Measurements from ENCODE around the gene E4F1. TPM values are rescaled to one million over a fixed set of nuclear protein-coding genes. Genes with fewer than 3 reads are reported as not detected.
A peak's percentile ranks its signal among the peaks of the same experiment; 100 is the strongest.

The E4F1 gene
- total RNA-seq, 1 donor from 2014 or later: 12.5 TPM

- Histone ChIP-seq H3K27ac (ENCODE audit: low read depth, low read length) (peak within 1 kb of the TSS; percentile 90), H3K4me3 (ENCODE audit: low read length in 3 of 3) (peak within 1 kb of the TSS; percentile 92 to 99 (median 93)), H3K36me3 (ENCODE audit: control insufficient read depth in 3 of 3, insufficient read depth in 3 of 3, low read length in 3 of 3) (peaks cover 27 to 35% (median 28%) of the 10 kb centered on the region in 3 donors), H3K27me3 (ENCODE audit: control insufficient read depth in 3 of 3, insufficient read depth in 3 of 3, low read length in 3 of 3) (no peaks in the 10 kb centered on the region), H3K9me3 (ENCODE audit: control insufficient read depth in 3 of 3, low read length in 3 of 3) (no peaks in the 10 kb centered on the region), H3K4me1 (ENCODE audit: control insufficient read depth in 3 of 3, insufficient read depth in 3 of 3, low read length in 3 of 3) (peaks cover 29 to 42% (median 34%) of the 10 kb centered on the region in 3 donors), H3K9ac (ENCODE audit: low read depth in 1 of 3, low read length in 3 of 3) (peak within 1 kb of the TSS; percentile 94 to 100 (median 98))
Observed at GRCh38 chr16:2205104-2205966, 18.1 kb upstream of the E4F1 start, which contains the start of gene MLST8. Gene MLST8, plus strand, starts transcription at chr16:2205454. Its CDS starts 632 bp downstream, at chr16:2206086.

GRCh38 chr16:2205967-2206313, 17.5 kb upstream of the E4F1 start:
- H3K36me3 ChIP-seq (ENCODE audit: control insufficient read depth in 3 of 3, insufficient read depth in 3 of 3, low read length in 3 of 3): peaks cover 27 to 35% (median 28%) of the 10 kb centered on the region in 3 donors
- peak overlapping the region; percentile 94 to 100 (median 98) for H3K9ac ChIP-seq (ENCODE audit: low read depth in 1 of 3, low read length in 3 of 3)
- H3K27ac ChIP-seq (ENCODE audit: low read depth, low read length): peak overlapping the region; percentile 90
- no peaks in the 10 kb centered on the region for H3K27me3 ChIP-seq (ENCODE audit: control insufficient read depth in 3 of 3, insufficient read depth in 3 of 3, low read length in 3 of 3)
- H3K4me1 ChIP-seq (ENCODE audit: control insufficient read depth in 3 of 3, insufficient read depth in 3 of 3, low read length in 3 of 3): peaks cover 35 to 48% (median 40%) of the 10 kb centered on the region in 3 donors
- H3K9me3 ChIP-seq (ENCODE audit: control insufficient read depth in 3 of 3, low read length in 3 of 3): no peaks in the 10 kb centered on the region
- peak overlapping the region; percentile 92 to 99 (median 93) for H3K4me3 ChIP-seq (ENCODE audit: low read length in 3 of 3)

- Histone ChIP-seq H3K9me3 (ENCODE audit: control insufficient read depth in 3 of 3, low read length in 3 of 3) (no peaks in the 10 kb centered on the region), H3K4me1 (ENCODE audit: control insufficient read depth in 3 of 3, insufficient read depth in 3 of 3, low read length in 3 of 3) (peaks cover 39 to 53% (median 45%) of the 10 kb centered on the region in 3 donors), H3K27me3 (ENCODE audit: control insufficient read depth in 3 of 3, insufficient read depth in 3 of 3, low read length in 3 of 3) (no peaks in the 10 kb centered on the region), H3K36me3 (ENCODE audit: control insufficient read depth in 3 of 3, insufficient read depth in 3 of 3, low read length in 3 of 3) (peaks cover 27 to 35% (median 28%) of the 10 kb centered on the region in 3 donors), H3K4me3 (ENCODE audit: low read length in 3 of 3) (peak overlapping the region; percentile 92 to 99 (median 93)), H3K27ac (ENCODE audit: low read depth, low read length) (no peak overlapping the region), H3K9ac (ENCODE audit: low read depth in 1 of 3, low read length in 3 of 3) (peak overlapping the region; percentile 94 to 100 (median 98))
Observed at GRCh38 chr16:2206420-2206779, 17.0 kb upstream of the E4F1 start.

- H3K27ac ChIP-seq (ENCODE audit: low read depth, low read length): no peak overlapping the region
- H3K9ac ChIP-seq (ENCODE audit: low read depth in 1 of 3, low read length in 3 of 3): peak overlapping the region in 2 of 3 donors; percentile 43 to 45
- H3K4me3 ChIP-seq (ENCODE audit: low read length in 3 of 3): no peak overlapping the region
Observed at GRCh38 chr16:2206780-2207433, 16.5 kb upstream of the E4F1 start.

GRCh38 chr16:2207872-2208271, 15.5 kb upstream of the E4F1 start:
- no peak overlapping the region for H3K4me3 ChIP-seq (ENCODE audit: low read length in 3 of 3)
- H3K36me3 ChIP-seq (ENCODE audit: control insufficient read depth in 3 of 3, insufficient read depth in 3 of 3, low read length in 3 of 3): peaks cover 27 to 35% (median 28%) of the 10 kb centered on the region in 3 donors
- H3K27me3 ChIP-seq (ENCODE audit: control insufficient read depth in 3 of 3, insufficient read depth in 3 of 3, low read length in 3 of 3): no peaks in the 10 kb centered on the region
- no peak overlapping the region for H3K9ac ChIP-seq (ENCODE audit: low read depth in 1 of 3, low read length in 3 of 3)
- H3K9me3 ChIP-seq (ENCODE audit: control insufficient read depth in 3 of 3, low read length in 3 of 3): no peaks in the 10 kb centered on the region
- H3K27ac ChIP-seq (ENCODE audit: low read depth, low read length): no peak overlapping the region
- H3K4me1 ChIP-seq (ENCODE audit: control insufficient read depth in 3 of 3, insufficient read depth in 3 of 3, low read length in 3 of 3): peaks cover 54 to 68% (median 60%) of the 10 kb centered on the region in 3 donors

More at GRCh38 chr16:2206780-2207433, 16.5 kb upstream of the E4F1 start:
- Histone ChIP-seq H3K27me3 (ENCODE audit: control insufficient read depth in 3 of 3, insufficient read depth in 3 of 3, low read length in 3 of 3) (no peaks in the 10 kb centered on the region), H3K9me3 (ENCODE audit: control insufficient read depth in 3 of 3, low read length in 3 of 3) (no peaks in the 10 kb centered on the region), H3K4me1 (ENCODE audit: control insufficient read depth in 3 of 3, insufficient read depth in 3 of 3, low read length in 3 of 3) (peaks cover 44 to 58% (median 50%) of the 10 kb centered on the region in 3 donors), H3K36me3 (ENCODE audit: control insufficient read depth in 3 of 3, insufficient read depth in 3 of 3, low read length in 3 of 3) (peaks cover 27 to 35% (median 28%) of the 10 kb centered on the region in 3 donors)

- no peak overlapping the region for H3K4me3 ChIP-seq (ENCODE audit: low read length in 3 of 3)
- no peaks in the 10 kb centered on the region for H3K9me3 ChIP-seq (ENCODE audit: control insufficient read depth in 3 of 3, low read length in 3 of 3)
- peaks cover 58 to 72% (median 64%) of the 10 kb centered on the region in 3 donors for H3K4me1 ChIP-seq (ENCODE audit: control insufficient read depth in 3 of 3, insufficient read depth in 3 of 3, low read length in 3 of 3)
- H3K36me3 ChIP-seq (ENCODE audit: control insufficient read depth in 3 of 3, insufficient read depth in 3 of 3, low read length in 3 of 3): peaks cover 27 to 35% (median 28%) of the 10 kb centered on the region in 3 donors
- H3K27ac ChIP-seq (ENCODE audit: low read depth, low read length): no peak overlapping the region
- no peak overlapping the region for H3K9ac ChIP-seq (ENCODE audit: low read depth in 1 of 3, low read length in 3 of 3)
- H3K27me3 ChIP-seq (ENCODE audit: control insufficient read depth in 3 of 3, insufficient read depth in 3 of 3, low read length in 3 of 3): no peaks in the 10 kb centered on the region
Observed at GRCh38 chr16:2208308-2208707, 15.1 kb upstream of the E4F1 start.

GRCh38 chr16:2208772-2209171, 14.6 kb upstream of the E4F1 start:
- Histone ChIP-seq H3K27ac (ENCODE audit: low read depth, low read length) (no peak overlapping the region), H3K4me1 (ENCODE audit: control insufficient read depth in 3 of 3, insufficient read depth in 3 of 3, low read length in 3 of 3) (peaks cover 63 to 77% (median 69%) of the 10 kb centered on the region in 3 donors), H3K9ac (ENCODE audit: low read depth in 1 of 3, low read length in 3 of 3) (peak overlapping the region in 1 of 3 donors; percentile 25), H3K27me3 (ENCODE audit: control insufficient read depth in 3 of 3, insufficient read depth in 3 of 3, low read length in 3 of 3) (no peaks in the 10 kb centered on the region), H3K9me3 (ENCODE audit: control insufficient read depth in 3 of 3, low read length in 3 of 3) (no peaks in the 10 kb centered on the region), H3K4me3 (ENCODE audit: low read length in 3 of 3) (no peak overlapping the region), H3K36me3 (ENCODE audit: control insufficient read depth in 3 of 3, insufficient read depth in 3 of 3, low read length in 3 of 3) (peaks cover 27 to 35% (median 28%) of the 10 kb centered on the region in 3 donors)

GRCh38 chr16:2209258-2210008, 14.0 kb upstream of the E4F1 start:
- peaks cover 63 to 80% (median 69%) of the 10 kb centered on the region in 3 donors for H3K4me1 ChIP-seq (ENCODE audit: control insufficient read depth in 3 of 3, insufficient read depth in 3 of 3, low read length in 3 of 3)
- H3K27ac ChIP-seq (ENCODE audit: low read depth, low read length): no peak overlapping the region
- H3K9ac ChIP-seq (ENCODE audit: low read depth in 1 of 3, low read length in 3 of 3): peak overlapping the region in 1 of 3 donors; percentile 98

GRCh38 chr16:2210009-2210332, 13.4 kb upstream of the E4F1 start:
- H3K4me3 ChIP-seq (ENCODE audit: low read length in 3 of 3): no peak overlapping the region
- H3K9ac ChIP-seq (ENCODE audit: low read depth in 1 of 3, low read length in 3 of 3): peak overlapping the region in 1 of 3 donors; percentile 98
- H3K9me3 ChIP-seq (ENCODE audit: control insufficient read depth in 3 of 3, low read length in 3 of 3): no peaks in the 10 kb centered on the region
- peaks cover 58 to 75% (median 64%) of the 10 kb centered on the region in 3 donors for H3K4me1 ChIP-seq (ENCODE audit: control insufficient read depth in 3 of 3, insufficient read depth in 3 of 3, low read length in 3 of 3)
- no peaks in the 10 kb centered on the region for H3K27me3 ChIP-seq (ENCODE audit: control insufficient read depth in 3 of 3, insufficient read depth in 3 of 3, low read length in 3 of 3)
- H3K36me3 ChIP-seq (ENCODE audit: control insufficient read depth in 3 of 3, insufficient read depth in 3 of 3, low read length in 3 of 3): peaks cover 27 to 35% (median 28%) of the 10 kb centered on the region in 3 donors
- no peak overlapping the region for H3K27ac ChIP-seq (ENCODE audit: low read depth, low read length)

More at GRCh38 chr16:2209258-2210008, 14.0 kb upstream of the E4F1 start:
- H3K36me3 ChIP-seq (ENCODE audit: control insufficient read depth in 3 of 3, insufficient read depth in 3 of 3, low read length in 3 of 3): peaks cover 27 to 35% (median 28%) of the 10 kb centered on the region in 3 donors
- no peaks in the 10 kb centered on the region for H3K27me3 ChIP-seq (ENCODE audit: control insufficient read depth in 3 of 3, insufficient read depth in 3 of 3, low read length in 3 of 3)
- H3K4me3 ChIP-seq (ENCODE audit: low read length in 3 of 3): no peak overlapping the region
- H3K9me3 ChIP-seq (ENCODE audit: control insufficient read depth in 3 of 3, low read length in 3 of 3): no peaks in the 10 kb centered on the region
